ENCODE results near the gene NGRN. TPM values are rescaled to one million over a fixed set of nuclear protein-coding genes. Genes with fewer than 3 reads are reported as not detected.

The NGRN gene
- total and polyA plus RNA-seq, 2 experiments from 2014 or later, result 88.9 to 131 TPM

- Histone ChIP-seq H3K27me3 (ENCODE audit: insufficient read depth) (no peaks in the 10 kb centered on the region), H3K27ac (ENCODE audit: low read depth) (peak within 1 kb of the TSS; percentile 16; the same call in 1 of the 2 replicates), H3K4me2 (peak within 1 kb of the TSS; percentile 89), H3K4me3 (peak within 1 kb of the TSS; percentile 85), H2AFZ (peak within 1 kb of the TSS; percentile 98), H3F3A (replicated peaks; ENCODE audit: low read depth) (peaks cover 11% of the 10 kb centered on the region; the same call in 1 of the 2 replicates), H3K79me2 (replicated peaks; ENCODE audit: insufficient read depth) (no peaks in the 10 kb centered on the region), H3K9me2 (ENCODE audit: insufficient read depth) (no peaks in the 10 kb centered on the region), H3K4me1 (ENCODE audit: insufficient read depth) (peaks cover 14% of the 10 kb centered on the region; the same call in 1 of the 2 replicates), H3K36me3 (ENCODE audit: insufficient read depth) (peaks cover 4% of the 10 kb centered on the region; the same call in 1 of the 2 replicates), H4K20me1 (replicated peaks; ENCODE audit: insufficient read depth) (no peaks in the 10 kb centered on the region)
- H3K27me3 Mint-ChIP-seq (ENCODE audit: insufficient read depth, low read depth, poor library complexity), result peaks cover 11% of the 10 kb centered on the region
- peak; percentile 90 for ATAC-seq
- TF ChIP-seq CREB1 (CRISPR knock-in tag; IDR thresholded peaks at IDR 0.05; ENCODE audit: low read depth) (peak; percentile 74), EZH2 (IDR thresholded peaks at IDR 0.05; ENCODE audit: low read depth, unreplicated experiment) (no peak)
- H3K36me3 Mint-ChIP-seq (ENCODE audit: low read depth), result peaks cover 13% of the 10 kb centered on the region
- H3K27ac Mint-ChIP-seq, result no peak within 1 kb of the TSS
- no peaks in the 10 kb centered on the region for H3K9me3 Mint-ChIP-seq
- peak within 1 kb of the TSS; percentile 76 for H3K4me3 Mint-ChIP-seq
- DNase-seq (ENCODE audit: low spot score), result peak; percentile 96
- H3K4me1 Mint-ChIP-seq, result peaks cover 7% of the 10 kb centered on the region
These were observed 31.9 kb upstream of the NGRN start, which contains the start of gene CIB1 for GRCh38 chr15:90233387-90234095. Gene CIB1 (minus strand): TSS chr15:90233941. CDS start chr15:90233885, 56 bp downstream.

- no peak within 1 kb of the TSS for H3K27ac Mint-ChIP-seq
- H3K4me3 Mint-ChIP-seq, result peak within 1 kb of the TSS; percentile 76
- Histone ChIP-seq H3K4me3 (peak within 1 kb of the TSS; percentile 85), H3F3A (replicated peaks; ENCODE audit: low read depth) (peaks cover 11% of the 10 kb centered on the region; the same call in 1 of the 2 replicates), H3K9me2 (ENCODE audit: insufficient read depth) (no peaks in the 10 kb centered on the region), H3K79me2 (replicated peaks; ENCODE audit: insufficient read depth) (no peaks in the 10 kb centered on the region), H3K27ac (ENCODE audit: low read depth) (peak within 1 kb of the TSS; percentile 16; the same call in 1 of the 2 replicates), H3K27me3 (ENCODE audit: insufficient read depth) (no peaks in the 10 kb centered on the region), H3K36me3 (ENCODE audit: insufficient read depth) (no peaks in the 10 kb centered on the region), H3K4me2 (peak within 1 kb of the TSS; percentile 89), H4K20me1 (replicated peaks; ENCODE audit: insufficient read depth) (no peaks in the 10 kb centered on the region), H3K4me1 (ENCODE audit: insufficient read depth) (peaks cover 14% of the 10 kb centered on the region; the same call in 1 of the 2 replicates), H2AFZ (peak within 1 kb of the TSS; percentile 98)
- DNase-seq (ENCODE audit: low spot score) (no peak), ATAC-seq (peak; percentile 14)
- no peaks in the 10 kb centered on the region for H3K9me3 Mint-ChIP-seq
- H3K4me1 Mint-ChIP-seq, result peaks cover 7% of the 10 kb centered on the region
- H3K27me3 Mint-ChIP-seq (ENCODE audit: insufficient read depth, low read depth, poor library complexity), result peaks cover 12% of the 10 kb centered on the region
- no peak for TF ChIP-seq ETS1 (IDR thresholded peaks at IDR 0.05)
- TF ChIP-seq POLR2AphosphoS5 (IDR thresholded peaks at IDR 0.05; ENCODE audit: low read depth), result peak; percentile 61
- H3K36me3 Mint-ChIP-seq (ENCODE audit: low read depth), result peaks cover 6% of the 10 kb centered on the region; the same call in 2 of the 3 replicates
These were observed 31.1 kb upstream of the NGRN start, which contains the start of gene GDPGP1 for GRCh38 chr15:90234096-90234988. Gene GDPGP1 (plus strand): TSS chr15:90234209. CDS start chr15:90240909, 6,700 bp downstream.

GRCh38 chr15:90239371-90239770, 26.1 kb upstream of the NGRN start:
- no peaks in the 10 kb centered on the region for H3K9me3 Mint-ChIP-seq
- Histone ChIP-seq H3K4me3 (no peak overlapping the region), H3K9me2 (ENCODE audit: insufficient read depth) (no peaks in the 10 kb centered on the region), H3K27ac (ENCODE audit: low read depth) (no peak overlapping the region), H3K4me2 (no peak overlapping the region), H3F3A (replicated peaks; ENCODE audit: low read depth) (peaks cover 3% of the 10 kb centered on the region; the same call in 1 of the 2 replicates), H4K20me1 (replicated peaks; ENCODE audit: insufficient read depth) (no peaks in the 10 kb centered on the region), H3K27me3 (ENCODE audit: insufficient read depth) (no peaks in the 10 kb centered on the region), H2AFZ (no peak overlapping the region), H3K36me3 (ENCODE audit: insufficient read depth) (no peaks in the 10 kb centered on the region), H3K4me1 (ENCODE audit: insufficient read depth) (peaks cover 4% of the 10 kb centered on the region; the same call in 1 of the 2 replicates), H3K79me2 (replicated peaks; ENCODE audit: insufficient read depth) (no peaks in the 10 kb centered on the region)
- ATAC-seq (no peak), DNase-seq (ENCODE audit: low spot score) (no peak)
- H3K27ac Mint-ChIP-seq, result no peak overlapping the region
- peaks cover 9% of the 10 kb centered on the region for H3K27me3 Mint-ChIP-seq (ENCODE audit: insufficient read depth, low read depth, poor library complexity)
- peaks cover 3% of the 10 kb centered on the region; the same call in 1 of the 3 replicates for H3K36me3 Mint-ChIP-seq (ENCODE audit: low read depth)
- H3K4me3 Mint-ChIP-seq, result no peak overlapping the region
- no peaks in the 10 kb centered on the region for H3K4me1 Mint-ChIP-seq
- TF ChIP-seq EZH2phosphoT487 (IDR thresholded peaks at IDR 0.05; ENCODE audit: unreplicated experiment) (no peak), NANOG (IDR thresholded peaks at IDR 0.05; ENCODE audit: borderline replicate concordance) (no peak)
